ENCODE measurements around the gene AARSD1.
"Not testable (repeated sequence)": the region's sequence is repeated elsewhere in the genome, so short reads cannot be mapped to it uniquely, and the experiment has no call there.

Gene AARSD1

GRCh38 chr17:42964161-42964932, at the start of gene AARSD1:
TSS of gene AARSD1 (minus strand) at chr17:42964454. CDS start at chr17:42964440, 14 bp downstream.
- peak; percentile 94 for DNase-seq

- DNase-seq, result no peak
Observed at GRCh38 chr17:43013296-43013695, 49.0 kb upstream of the AARSD1 start.

- DNase-seq, result no peak
Observed at GRCh38 chr17:43011728-43012472, 47.6 kb upstream of the AARSD1 start.

GRCh38 chr17:43010667-43011308, 46.5 kb upstream of the AARSD1 start:
- DNase-seq, result no peak

GRCh38 chr17:43006639-43007551, 42.6 kb upstream of the AARSD1 start, which contains the start of gene IFI35:
TSS of gene IFI35 (plus strand) at chr17:43006784. CDS start at chr17:43006948, 164 bp downstream.
- DNase-seq, result peak; percentile 59

GRCh38 chr17:43003542-43004172, 39.4 kb upstream of the AARSD1 start:
- DNase-seq, result no peak

GRCh38 chr17:43000894-43001293, 36.6 kb upstream of the AARSD1 start:
- DNase-seq, result not testable (repeated sequence)

- no peak for DNase-seq
Observed at GRCh38 chr17:42999003-42999525, 34.8 kb upstream of the AARSD1 start.

GRCh38 chr17:42997984-42998938, 34.0 kb upstream of the AARSD1 start, which contains the start of gene RPL27:
TSS of gene RPL27 (plus strand) at chr17:42998419. CDS start at chr17:42998751, 332 bp downstream.
- DNase-seq, result peak; percentile 100

- no peak for DNase-seq
Observed at GRCh38 chr17:42997390-42997983, 33.2 kb upstream of the AARSD1 start.

- DNase-seq, result not testable (repeated sequence)
Observed at GRCh38 chr17:42993913-42994312, 29.7 kb upstream of the AARSD1 start.

GRCh38 chr17:42992872-42993271, 28.6 kb upstream of the AARSD1 start:
- DNase-seq, result no peak

GRCh38 chr17:42991471-42991870, 27.2 kb upstream of the AARSD1 start:
- no peak for DNase-seq

GRCh38 chr17:42989726-42990652, 25.7 kb upstream of the AARSD1 start:
- DNase-seq, result no peak

- no peak for DNase-seq
Observed at GRCh38 chr17:42989141-42989540, 24.9 kb upstream of the AARSD1 start.

GRCh38 chr17:42985225-42985624, 21.0 kb upstream of the AARSD1 start:
- DNase-seq, result no peak

GRCh38 chr17:42982266-42982665, 18.0 kb upstream of the AARSD1 start:
- DNase-seq, result no peak

- DNase-seq, result peak; percentile 56
Observed at GRCh38 chr17:42980766-42981397, 16.6 kb upstream of the AARSD1 start.

Data from retina (tissue), 1 donor.